DMS 273 (cell line): Measurements from ENCODE around the gene RETREG1.
"Not testable (repeated sequence)": the region's sequence is repeated elsewhere in the genome, so short reads cannot be mapped to it uniquely, and the experiment has no call there.

ENCODE experiments used
- DNase-seq: peaks from one replicate; lab custom pipeline; 2025; ENCODE audit not compliant: unreplicated experiment; lab: John Stamatoyannopoulos, UW

RETREG1 gene

DNA sequence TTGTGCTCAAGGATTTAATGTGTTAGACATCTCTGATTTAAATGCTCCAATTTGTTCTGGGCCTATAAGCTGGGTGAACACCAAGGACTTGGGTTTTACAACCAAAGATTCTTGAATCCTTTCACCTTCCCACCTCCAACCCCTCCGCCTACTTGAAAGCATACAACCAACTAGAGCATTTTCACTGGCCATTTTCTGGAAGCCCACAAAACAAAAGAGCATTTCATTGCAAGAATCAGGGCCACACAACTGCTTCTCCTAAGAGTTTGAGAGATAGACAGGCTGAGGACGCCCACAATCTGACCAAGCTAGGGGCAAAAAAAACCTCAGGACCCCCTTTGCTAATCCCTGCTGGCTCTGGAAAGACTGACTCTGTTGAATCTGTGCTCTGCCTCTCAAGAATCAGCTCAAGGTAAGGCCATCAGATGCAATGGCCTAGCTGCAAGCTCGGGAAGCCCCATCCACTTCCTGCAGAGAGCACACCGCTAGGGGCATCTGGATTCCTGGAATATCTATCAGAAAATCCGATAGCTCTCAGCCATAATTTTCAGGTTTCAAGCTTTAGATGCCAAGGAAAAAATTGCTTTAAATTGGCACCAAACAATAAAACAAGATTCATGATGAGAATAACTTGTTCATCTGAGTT is 57.7 kb downstream of the RETREG1 start:
- no peak for DNase-seq

DNA sequence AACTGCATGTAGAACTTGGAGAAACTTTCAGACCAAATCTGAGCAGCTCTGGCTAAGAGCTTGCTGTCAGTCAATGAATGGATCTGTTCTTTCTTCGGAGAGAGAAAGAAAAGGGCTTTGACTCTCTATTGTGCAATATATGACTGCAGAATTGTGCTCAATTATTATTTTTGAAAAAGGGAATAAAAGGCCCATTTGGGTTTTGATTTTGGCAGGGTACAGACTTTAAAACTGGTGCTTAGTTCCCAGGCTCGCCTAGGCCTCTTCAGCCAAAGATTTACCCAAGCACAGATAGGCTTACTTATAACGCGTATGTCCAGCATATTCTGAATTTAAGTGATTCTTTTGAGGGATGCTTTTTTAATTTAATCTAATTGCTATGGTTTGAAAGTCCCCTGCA is 59.3 kb downstream of the RETREG1 start:
- DNase-seq = no peak

DNA sequence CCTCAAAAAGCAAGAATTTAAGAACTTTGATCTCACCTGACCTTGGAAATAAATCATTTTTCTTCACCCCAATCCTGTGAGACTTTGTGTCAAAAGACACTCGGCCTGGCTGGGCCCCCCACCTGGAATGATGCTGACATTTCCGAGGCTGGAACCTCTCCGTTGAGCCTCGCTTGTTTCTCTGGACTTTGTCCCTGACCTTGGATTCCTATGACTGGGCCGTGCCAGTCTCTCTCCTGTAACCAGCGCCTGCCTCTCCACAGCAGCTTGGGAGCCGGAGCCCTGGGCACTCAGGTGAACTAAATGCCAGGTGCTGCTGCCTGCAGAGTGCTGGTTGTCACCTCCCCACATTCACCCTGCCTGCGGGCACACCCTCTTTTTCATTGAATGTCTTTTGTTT is 62.7 kb downstream of the RETREG1 start:
- DNase-seq = no peak

DNA sequence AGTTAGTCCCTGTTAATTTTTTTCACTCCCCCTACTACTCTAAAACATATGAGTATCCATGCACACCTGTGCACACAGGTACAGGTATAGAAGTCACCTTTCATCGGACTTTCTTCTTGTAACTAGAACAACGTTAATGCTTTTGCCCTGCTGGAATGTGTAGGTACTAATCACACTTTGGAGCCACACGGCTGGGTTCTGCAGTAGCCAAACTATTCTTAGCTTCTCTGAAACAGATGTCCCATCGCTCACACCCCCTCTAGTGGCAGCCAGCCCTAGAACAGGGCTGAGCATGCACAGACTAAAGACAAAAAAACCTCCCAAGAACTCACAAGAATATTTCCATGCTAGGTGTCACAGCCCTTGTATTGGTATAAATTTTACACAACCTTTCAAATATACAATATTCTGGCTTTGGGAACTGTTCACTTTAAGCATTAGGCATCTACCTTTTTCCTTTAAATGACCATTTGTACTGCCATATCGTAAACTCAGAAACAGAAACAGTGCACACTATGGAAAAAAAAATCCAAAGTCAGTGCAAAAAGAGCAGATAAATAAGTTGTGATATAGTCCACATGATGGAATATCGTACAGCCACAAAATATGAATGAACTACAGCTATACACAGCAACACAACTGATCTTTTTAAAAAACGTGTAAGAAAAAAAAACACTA is 64.0 kb downstream of the RETREG1 start:
- DNase-seq = peak; percentile 90

DNA sequence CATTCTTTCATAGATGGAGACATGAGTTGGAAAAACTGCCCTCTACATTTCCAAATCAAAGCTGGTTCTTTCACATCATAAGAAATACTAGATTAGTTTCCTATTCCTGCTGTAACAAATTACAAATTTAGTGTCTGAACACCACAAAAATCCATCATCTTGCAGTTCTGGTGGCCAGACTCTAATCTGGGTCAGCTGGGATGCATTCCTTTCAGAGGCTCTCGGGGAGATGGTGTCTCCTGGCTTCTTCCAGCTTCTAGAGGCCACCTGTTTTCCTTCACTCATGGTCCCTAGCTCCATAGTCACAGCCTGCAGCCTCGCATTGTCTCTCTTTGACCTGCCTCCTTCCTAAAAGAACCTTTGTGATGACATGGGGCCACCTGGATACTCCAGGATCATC is 65.2 kb downstream of the RETREG1 start:
- DNase-seq = no peak

DNA sequence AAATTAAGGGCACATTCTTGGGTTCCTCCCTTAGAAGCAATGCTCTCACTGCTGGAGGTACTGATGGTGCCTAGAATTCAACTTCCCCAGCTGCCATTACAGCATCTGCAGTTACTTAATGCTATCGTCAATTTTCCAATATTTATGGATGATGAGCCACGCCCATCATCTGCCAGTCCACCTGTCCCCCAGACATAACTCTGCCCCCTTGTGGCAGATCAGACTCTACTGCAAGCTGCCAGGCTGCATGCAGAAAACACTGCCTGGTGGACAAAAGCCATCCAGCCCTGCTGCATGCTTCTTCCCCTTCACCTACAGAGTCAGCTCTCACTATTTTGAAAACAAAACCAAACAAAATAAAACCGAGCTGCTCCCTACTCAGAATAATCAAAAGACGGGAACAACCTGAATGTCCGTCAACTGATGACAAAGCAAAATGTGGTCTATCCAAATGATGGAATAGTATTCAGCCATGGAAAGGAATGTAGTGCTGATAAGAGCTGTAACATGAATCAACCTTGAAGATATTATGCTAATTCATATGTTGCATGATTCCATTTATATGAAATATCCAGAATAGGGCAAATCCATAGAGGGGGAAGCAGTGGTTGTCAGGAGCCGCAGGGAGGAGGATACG is 66.4 kb downstream of the RETREG1 start:
- peak; percentile 81 for DNase-seq

DNA sequence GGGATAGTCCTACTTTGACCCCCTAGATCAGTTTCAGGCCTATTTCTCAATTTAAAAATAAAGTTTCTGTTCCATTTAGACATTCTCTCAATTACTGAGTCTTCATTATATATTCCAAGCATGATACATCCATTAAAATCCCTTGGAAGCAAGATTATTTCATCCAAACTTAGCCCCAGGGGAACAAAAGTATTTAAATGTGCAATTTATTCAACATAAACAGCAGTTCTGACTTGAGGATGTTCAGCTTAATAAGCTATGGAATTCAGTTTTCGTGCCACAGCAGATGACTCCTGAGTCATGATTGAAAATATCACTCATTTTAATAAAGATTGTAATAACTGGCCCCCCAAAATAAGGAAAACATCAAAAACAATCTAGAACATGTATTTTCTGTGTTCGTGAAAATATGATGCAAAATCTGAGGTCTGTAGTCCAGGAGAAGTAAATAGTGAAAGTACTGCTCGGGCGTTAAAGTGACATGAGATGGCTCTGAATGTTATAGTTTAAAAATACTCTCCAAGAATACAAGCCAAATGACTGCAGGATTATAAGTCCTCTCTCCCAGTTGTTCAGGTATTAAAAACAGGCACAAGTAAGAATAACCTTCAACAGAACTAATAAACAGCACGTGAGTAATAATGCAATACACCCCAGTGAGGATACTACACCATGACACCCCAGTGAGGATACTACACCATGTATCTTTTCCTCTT is 67.1 kb downstream of the RETREG1 start:
- no peak for DNase-seq

DNA sequence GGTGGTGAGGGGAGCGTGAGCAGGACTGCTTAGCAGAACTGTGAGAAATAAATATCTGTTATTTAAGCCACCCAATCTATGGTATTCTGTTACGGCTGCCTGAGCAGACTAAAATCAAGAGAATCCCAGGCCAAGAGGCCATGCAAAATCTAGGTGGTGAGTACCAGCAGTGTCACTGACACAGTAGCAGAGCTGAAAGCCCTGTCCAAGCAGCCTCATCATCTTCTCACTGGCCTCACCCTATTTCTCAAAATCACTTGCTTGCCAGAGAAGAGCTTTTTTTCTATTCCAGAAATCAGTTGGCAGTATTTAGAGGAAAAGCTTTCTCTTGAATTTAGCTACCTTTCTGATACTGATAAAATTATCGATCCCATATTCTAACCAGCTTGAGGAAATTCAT is 68.0 kb downstream of the RETREG1 start:
- DNase-seq = no peak

DNA sequence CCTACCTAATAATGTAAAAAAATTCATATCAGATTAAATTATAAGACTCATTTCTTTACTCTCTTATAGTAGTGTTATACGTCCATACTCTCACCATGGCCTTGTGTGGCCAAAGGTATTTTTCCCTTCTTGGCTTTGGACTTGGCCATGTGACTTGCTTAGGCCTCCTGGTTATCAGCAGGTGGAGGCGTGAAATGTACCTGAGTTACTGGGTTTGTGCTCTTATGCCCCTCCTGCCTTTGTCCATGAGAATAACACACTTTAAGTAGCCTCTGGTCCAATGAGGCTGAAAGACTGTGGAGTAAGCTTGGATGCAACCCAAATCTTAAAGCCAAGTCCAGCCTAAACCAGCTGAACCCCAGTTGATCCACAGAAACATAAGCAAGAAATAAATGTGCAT is 68.7 kb downstream of the RETREG1 start:
- no peak for DNase-seq

DNA sequence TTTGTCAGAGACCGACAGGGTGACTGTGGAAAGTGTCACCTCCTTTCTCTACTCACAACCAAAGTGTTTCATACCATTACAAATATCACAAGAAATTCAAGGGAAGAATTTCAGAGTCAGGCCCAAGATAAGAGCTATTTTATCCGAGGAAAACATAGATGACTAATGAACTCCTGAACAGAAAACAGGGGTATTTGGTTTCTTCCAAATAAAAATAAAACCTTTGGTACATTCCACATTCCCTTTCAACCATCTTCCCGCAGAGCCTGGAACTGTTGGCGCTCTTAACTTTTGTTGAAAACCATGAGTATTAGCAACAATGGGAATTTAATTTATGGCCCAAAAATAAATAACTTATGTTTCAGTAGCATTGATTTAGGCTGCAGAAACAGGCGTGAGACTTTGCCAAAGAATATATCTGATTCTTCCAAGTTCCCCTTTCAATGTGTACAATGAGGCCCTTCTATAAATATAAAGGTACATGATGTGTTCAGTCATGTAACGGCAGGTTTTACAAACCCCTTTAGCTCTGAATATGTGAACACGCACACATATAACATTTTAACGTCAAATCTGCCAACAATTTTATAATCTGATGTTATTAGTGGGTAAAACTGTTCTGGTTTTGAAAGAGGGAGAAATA is 69.5 kb downstream of the RETREG1 start:
- DNase-seq = no peak

DNA sequence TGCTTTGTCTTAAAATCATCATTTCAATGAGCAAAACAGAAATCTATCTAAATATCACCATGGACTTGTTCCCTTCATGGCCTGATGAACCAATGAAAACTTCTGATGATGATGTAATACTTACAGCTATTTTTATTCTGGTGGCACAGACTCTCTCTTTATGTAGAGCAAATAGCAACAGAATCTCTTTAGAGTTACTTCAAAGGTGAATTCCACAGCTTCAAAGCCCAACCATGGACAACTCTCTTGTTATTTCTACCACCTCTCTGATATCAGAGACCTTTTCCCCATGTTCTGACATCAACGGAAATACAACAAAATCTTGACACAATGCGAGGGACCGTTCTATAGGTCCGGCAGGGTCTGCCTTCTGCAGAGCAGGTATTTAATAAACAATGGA is 70.1 kb downstream of the RETREG1 start:
- DNase-seq = no peak

DNA sequence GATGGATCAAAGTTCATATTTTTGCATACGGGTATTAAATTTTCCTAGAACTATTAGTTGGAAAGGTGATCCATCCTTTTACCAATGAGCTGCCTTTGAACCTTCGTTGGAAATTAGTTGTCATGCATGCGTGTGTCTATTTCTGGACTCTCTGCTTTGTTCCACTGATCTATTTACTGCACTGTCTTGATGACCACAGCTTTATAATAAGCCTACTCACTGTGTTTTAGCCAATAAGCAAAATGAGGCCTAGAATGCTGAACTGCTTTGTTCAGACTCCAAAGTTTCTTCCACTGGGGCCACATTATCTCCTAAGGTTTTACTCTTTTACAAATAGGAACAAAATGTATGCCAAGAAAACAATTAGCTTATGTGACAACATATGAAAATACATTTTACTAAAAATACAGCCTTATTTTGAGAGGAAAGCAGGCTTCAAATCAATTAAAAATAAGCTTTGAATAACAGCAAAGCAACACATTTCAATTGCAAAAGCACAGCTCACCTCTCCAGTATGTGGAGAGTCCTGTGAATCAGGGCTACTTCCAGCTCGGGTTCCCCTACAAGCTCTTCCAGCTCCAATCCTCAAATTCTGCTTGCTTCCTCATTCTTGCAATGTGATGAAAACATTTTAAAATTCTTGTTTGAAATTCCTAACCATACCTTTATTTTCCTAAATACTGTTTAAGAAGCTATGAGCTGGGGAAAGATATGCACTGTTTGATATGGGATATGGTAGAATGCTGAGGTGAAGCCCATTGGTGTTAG is 72.0 kb downstream of the RETREG1 start:
- DNase-seq = no peak

DNA sequence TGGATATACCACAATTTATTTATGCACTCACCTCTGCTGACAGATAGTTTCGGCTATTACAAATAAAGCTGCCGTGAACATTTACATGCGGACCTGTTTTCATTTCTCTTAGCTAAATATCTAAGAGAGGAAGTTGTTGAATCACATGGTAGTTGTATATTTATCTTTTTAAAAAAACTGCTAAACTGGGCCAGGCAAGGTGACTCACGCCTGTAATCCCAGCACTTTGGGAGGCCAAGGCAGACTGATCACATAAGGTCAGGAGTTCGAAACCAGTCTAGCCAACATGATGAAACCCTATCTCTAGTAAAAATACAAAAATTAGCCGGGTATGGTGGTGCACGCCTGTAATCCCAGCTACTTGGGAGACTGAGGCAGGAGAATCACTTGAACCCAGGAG is 73.6 kb downstream of the RETREG1 start:
- not testable (repeated sequence) for DNase-seq

DNA sequence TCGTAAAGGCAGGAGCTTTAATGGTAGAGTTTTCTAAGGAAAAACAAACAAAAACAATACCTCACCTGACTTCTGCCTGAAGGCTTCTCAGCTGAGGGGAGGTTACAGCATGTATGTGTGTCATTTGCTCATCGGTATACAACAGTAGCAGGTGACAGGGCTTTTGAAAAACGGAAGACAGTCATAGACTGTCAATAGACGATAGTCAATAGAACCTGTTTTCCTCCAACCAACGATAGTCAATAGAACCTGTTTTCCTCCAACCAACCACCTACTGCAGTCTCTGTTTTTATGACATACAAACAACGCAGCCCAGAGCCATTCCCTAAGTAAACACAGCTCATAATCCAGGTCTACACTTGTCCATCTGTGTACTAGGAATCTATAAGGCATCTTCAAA is 74.6 kb downstream of the RETREG1 start:
- DNase-seq = no peak

DNA sequence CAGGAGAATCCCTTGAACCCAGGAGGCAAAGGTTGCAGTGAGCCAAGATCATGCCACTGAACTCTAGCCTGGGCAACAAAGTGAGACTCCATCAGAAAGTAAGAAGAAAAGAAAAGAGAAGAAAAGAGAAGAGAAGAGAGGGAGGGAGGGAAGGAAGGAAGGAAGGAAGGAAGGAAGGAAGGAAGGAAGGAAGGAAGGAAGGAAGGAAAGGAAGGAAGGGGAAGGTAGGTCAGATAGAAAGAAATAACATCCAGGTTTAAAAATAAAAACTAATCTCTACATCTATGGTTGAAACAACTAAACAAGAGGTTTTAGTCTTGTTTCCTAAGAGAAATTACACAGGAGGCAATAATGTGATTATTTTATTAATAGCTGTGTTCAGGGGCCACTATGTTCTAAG is 75.2 kb downstream of the RETREG1 start:
- DNase-seq = not testable (repeated sequence)

DNA sequence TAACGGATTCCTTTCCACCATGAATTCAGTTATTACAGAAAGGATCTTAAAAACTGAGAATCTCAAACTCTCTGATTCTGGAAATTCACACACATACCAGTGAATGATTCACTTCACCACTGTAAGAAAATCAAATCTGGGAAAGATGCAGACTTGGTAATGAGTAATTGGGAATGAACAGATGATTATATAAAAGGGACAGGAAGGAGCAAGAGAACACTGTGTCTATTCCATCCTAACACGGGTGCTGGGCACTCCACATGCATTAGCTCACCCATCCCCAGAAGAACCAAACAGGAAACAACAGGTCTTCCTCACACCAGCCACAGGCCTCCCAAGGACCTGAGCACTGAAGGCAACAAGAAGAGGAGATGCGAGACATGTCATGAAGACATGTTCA is 76.4 kb downstream of the RETREG1 start:
- no peak for DNase-seq

DNA sequence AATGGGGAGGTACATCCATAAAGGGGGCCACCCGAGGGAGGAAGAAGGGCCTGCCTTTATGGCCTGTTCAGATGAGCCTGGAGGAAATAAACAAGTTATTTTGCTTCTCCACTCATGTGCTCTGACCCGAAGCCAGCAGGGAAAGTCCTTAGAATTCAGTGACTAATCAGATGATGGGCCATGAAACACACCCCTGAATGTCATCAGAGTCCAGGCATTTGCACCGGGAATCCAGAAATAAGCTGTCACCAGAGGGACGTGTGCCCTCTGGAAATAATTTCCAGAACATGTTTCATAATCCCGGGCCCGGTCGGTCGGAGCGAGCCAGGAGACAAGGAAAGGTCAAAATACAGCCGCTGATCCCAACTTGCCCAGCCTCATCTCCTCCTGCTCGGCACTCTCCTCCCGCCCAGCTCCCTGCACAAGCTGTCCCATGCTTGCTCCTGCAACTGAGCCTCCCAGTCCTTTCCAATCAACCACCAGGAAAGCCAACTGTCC is 77.6 kb downstream of the RETREG1 start:
- peak; percentile 24 for DNase-seq

DNA sequence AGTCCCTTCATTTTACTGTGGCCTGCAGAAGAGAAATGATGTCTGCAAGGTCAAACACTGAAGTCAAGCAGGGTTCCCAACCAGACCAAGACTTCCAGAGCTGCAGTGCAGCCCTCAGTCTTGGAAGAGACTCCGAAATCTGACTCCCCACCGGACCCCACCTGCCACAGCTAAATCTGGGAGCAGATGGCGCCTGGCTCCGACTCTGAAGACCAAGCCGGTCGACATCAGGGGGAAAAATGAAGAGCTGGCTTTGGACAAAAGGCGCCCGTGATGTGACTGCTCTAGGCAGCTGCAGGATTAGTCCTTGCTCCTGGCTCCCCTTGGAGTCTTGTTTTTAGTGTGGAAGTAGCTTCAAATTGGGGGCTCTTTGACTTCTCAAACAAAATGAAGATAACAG is 78.8 kb downstream of the RETREG1 start:
- peak; percentile 94 for DNase-seq

DNA sequence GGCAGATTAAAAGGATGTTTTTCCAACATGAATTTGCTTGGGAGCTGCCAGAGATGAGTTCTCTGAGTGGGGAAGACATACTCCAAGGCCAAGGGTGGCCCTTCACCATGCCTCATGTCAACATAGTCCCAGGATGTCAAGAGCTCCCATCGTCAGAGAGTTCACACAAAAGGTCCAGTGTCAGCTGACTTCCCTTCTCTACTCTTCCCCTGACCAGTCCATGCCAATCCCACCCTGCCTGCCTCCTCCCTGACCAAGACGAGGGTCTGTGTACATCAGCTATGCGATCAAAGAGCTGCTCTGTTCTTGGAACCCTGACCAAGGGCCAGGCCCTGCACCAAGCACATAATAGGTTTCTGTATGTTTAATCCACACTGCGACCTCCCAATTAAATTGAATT is 80.0 kb downstream of the RETREG1 start:
- no peak for DNase-seq

DNA sequence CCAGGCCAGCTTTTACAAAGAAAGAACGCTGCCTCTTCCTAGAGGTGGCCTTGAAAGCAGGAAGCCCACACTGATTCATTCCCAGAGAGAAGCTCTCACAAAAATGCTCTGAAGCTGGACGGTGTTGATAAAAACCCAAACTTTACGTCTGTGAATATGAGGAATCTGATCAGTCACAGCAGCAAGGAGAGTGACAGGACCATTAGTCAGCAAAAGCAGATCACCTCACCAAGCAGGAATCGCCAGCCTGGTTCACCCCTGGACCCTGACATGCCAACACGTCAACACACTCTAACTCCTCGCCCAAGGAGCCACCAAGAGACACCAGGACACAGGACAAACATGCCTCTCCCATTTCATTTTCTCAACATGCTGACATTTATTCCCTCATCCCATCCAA is 80.6 kb downstream of the RETREG1 start:
- no peak for DNase-seq
